Vagina (tissue), 2 donors: Measurements from ENCODE around the gene CGB2. TPM values are rescaled to one million over a fixed set of nuclear protein-coding genes. Genes with fewer than 3 reads are reported as not detected.

Experiments used
- DNase-seq, 2 donors: peaks; one replicate each; pipeline ENCODE4 v3.0.0-alpha.2; 2017; ENCODE audit errors: extremely low spot score in 2 of 2
- H3K27ac ChIP-seq: fragments of 200-600 bp; sonication (generic); one replicate; pipeline ENCODE4 v1.5.1; 2019
- H3K27me3 ChIP-seq: fragments of 200-600 bp; sonication (generic); one replicate; pipeline ENCODE4 v1.5.1; 2019
- H3K36me3 ChIP-seq, 2 donors: fragments of 200-600 bp; sonication (generic); one replicate each; pipeline ENCODE4 v1.5.1; 2017 to 2019
- H3K4me1 ChIP-seq: fragments of 200-600 bp; sonication (generic); one replicate; pipeline ENCODE4 v1.5.1; 2019
- H3K4me3 ChIP-seq, 2 donors: fragments of 200-600 bp; sonication (generic); 1 replicate in 1 of 2; 2 replicates in 1 of 2; pipeline ENCODE4 v1.5.1; 2016 to 2019
- H3K9me3 ChIP-seq: fragments of 200-600 bp; sonication (generic); one replicate; pipeline ENCODE4 v1.5.1; 2019
- CTCF ChIP-seq, 3 experiments: fragments of 450-650 bp in 2 of 3; fragments of 200-600 bp in 1 of 3; sonication (generic) in 1 of 3; IDR thresholded peaks; one replicate each; pipeline ENCODE4 v1.5.1; 2017 to 2019; ENCODE audit warnings: antibody characterized with exemption in 3 of 3, mild to moderate bottlenecking in 2 of 3, moderate library complexity in 2 of 3
- POLR2A ChIP-seq, 2 donors: fragments of 450-650 bp; IDR thresholded peaks; one replicate each; pipeline ENCODE4 v1.6.1; 2017; ENCODE audit warnings: antibody characterized with exemption in 2 of 2, mild to moderate bottlenecking in 2 of 2, moderate library complexity in 2 of 2
- POLR2AphosphoS5 ChIP-seq, 2 donors: sonication (generic); formaldehyde crosslinking; IDR thresholded peaks; one replicate each; pipeline ENCODE4 v1.9.0; 2017; ENCODE audit warnings: antibody characterized with exemption in 2 of 2, mild to moderate bottlenecking in 2 of 2, low read depth in 1 of 2; ENCODE audit not compliant: insufficient read depth in 1 of 2
- intact Hi-C: fragments of 100-400 bp; cut with DNase I; formaldehyde crosslinking; loops from one replicate; pipeline ENCODE4 v1.15.1; 2023
- total RNA-seq: library from RNA; depleted of rRNA; stranded (reverse); fragments of >200 nt; gene quantifications from one replicate; pipeline ENCODE4 v1.2.3, GENCODE V29; 2016

The CGB2 gene
- total RNA-seq, 1 donor from 2014 or later = not detected

GRCh38 chr19:49006905-49007304, 24.8 kb upstream of the CGB2 start:
- TF ChIP-seq CTCF (IDR thresholded peaks at IDR 0.05) (no peak), POLR2AphosphoS5 (IDR thresholded peaks at IDR 0.05; ENCODE audit: insufficient read depth in 1 of 2, low read depth in 1 of 2) (no peak), POLR2A (IDR thresholded peaks at IDR 0.05) (no peak)
- H3K36me3 ChIP-seq = peaks cover 6 to 77% of the 10 kb centered on the region in 2 donors
- no peak for DNase-seq
- H3K4me1 ChIP-seq = no peaks in the 10 kb centered on the region
- H3K27me3 ChIP-seq = no peaks in the 10 kb centered on the region
- H3K27ac ChIP-seq = no peak overlapping the region
- H3K4me3 ChIP-seq = no peak overlapping the region
- intact Hi-C loops = no loop called here
- H3K9me3 ChIP-seq = no peaks in the 10 kb centered on the region

- no peaks in the 10 kb centered on the region for H3K4me1 ChIP-seq
- H3K27ac ChIP-seq = no peak overlapping the region
- H3K36me3 ChIP-seq = peaks cover 0 to 68% of the 10 kb centered on the region in 2 donors
- H3K4me3 ChIP-seq = no peak overlapping the region
- no peaks in the 10 kb centered on the region for H3K9me3 ChIP-seq
- no peak for TF ChIP-seq POLR2AphosphoS5 (IDR thresholded peaks at IDR 0.05; ENCODE audit: insufficient read depth in 1 of 2, low read depth in 1 of 2)
- TF ChIP-seq CTCF (IDR thresholded peaks at IDR 0.05) = no peak
- no peak for TF ChIP-seq POLR2A (IDR thresholded peaks at IDR 0.05)
- no peak for DNase-seq
- H3K27me3 ChIP-seq = no peaks in the 10 kb centered on the region
- intact Hi-C loops = no loop called here
Measured at GRCh38 chr19:49009828-49010227, 21.9 kb upstream of the CGB2 start.

GRCh38 chr19:49010453-49010852, 21.2 kb upstream of the CGB2 start:
- no peak overlapping the region for H3K27ac ChIP-seq
- H3K4me3 ChIP-seq = no peak overlapping the region
- TF ChIP-seq POLR2A (IDR thresholded peaks at IDR 0.05) = no peak
- no peak for TF ChIP-seq POLR2AphosphoS5 (IDR thresholded peaks at IDR 0.05; ENCODE audit: insufficient read depth in 1 of 2, low read depth in 1 of 2)
- no peak for TF ChIP-seq CTCF (IDR thresholded peaks at IDR 0.05)
- no peaks in the 10 kb centered on the region for H3K9me3 ChIP-seq
- DNase-seq = no peak
- H3K4me1 ChIP-seq = no peaks in the 10 kb centered on the region
- H3K27me3 ChIP-seq = no peaks in the 10 kb centered on the region
- H3K36me3 ChIP-seq = peaks cover 0 to 68% of the 10 kb centered on the region in 2 donors
- intact Hi-C loops = no loop called here

- intact Hi-C loops = no loop called here
- H3K27me3 ChIP-seq = no peaks in the 10 kb centered on the region
- TF ChIP-seq POLR2A (IDR thresholded peaks at IDR 0.05) = no peak
- no peak for TF ChIP-seq CTCF (IDR thresholded peaks at IDR 0.05)
- TF ChIP-seq POLR2AphosphoS5 (IDR thresholded peaks at IDR 0.05; ENCODE audit: insufficient read depth in 1 of 2, low read depth in 1 of 2) = no peak
- H3K4me1 ChIP-seq = no peaks in the 10 kb centered on the region
- no peaks in the 10 kb centered on the region for H3K9me3 ChIP-seq
- no peak overlapping the region for H3K4me3 ChIP-seq
- DNase-seq = no peak
- H3K36me3 ChIP-seq = peaks cover 0 to 63% of the 10 kb centered on the region in 2 donors
- no peak overlapping the region for H3K27ac ChIP-seq
Measured at GRCh38 chr19:49011194-49011593, 20.5 kb upstream of the CGB2 start.

- no peak for TF ChIP-seq POLR2A (IDR thresholded peaks at IDR 0.05)
- TF ChIP-seq CTCF (IDR thresholded peaks at IDR 0.05) = no peak
- no peak for TF ChIP-seq POLR2AphosphoS5 (IDR thresholded peaks at IDR 0.05; ENCODE audit: insufficient read depth in 1 of 2, low read depth in 1 of 2)
- H3K36me3 ChIP-seq = peaks cover 0 to 45% of the 10 kb centered on the region in 2 donors
- no peak for DNase-seq
- H3K27me3 ChIP-seq = peaks cover 2% of the 10 kb centered on the region
- H3K9me3 ChIP-seq = no peaks in the 10 kb centered on the region
- intact Hi-C loops = no loop called here
- H3K4me3 ChIP-seq = no peak overlapping the region
- peaks cover 20% of the 10 kb centered on the region for H3K4me1 ChIP-seq
- H3K27ac ChIP-seq = no peak overlapping the region
Measured at GRCh38 chr19:49014123-49014869, 17.4 kb upstream of the CGB2 start.
